Tibial artery (tissue), 4 donors: ENCODE data around the gene TNS3.
A peak's percentile ranks its signal among the peaks of the same experiment; 100 is the strongest.
"Not testable (repeated sequence)": the region's sequence is repeated elsewhere in the genome, so short reads cannot be mapped to it uniquely, and the experiment has no call there.

ENCODE experiments used
- DNase-seq, 2 donors: peaks; one replicate each; pipeline ENCODE4 v3.0.0-alpha.2; 2019
- H3K27ac ChIP-seq, 2 donors: fragments of 200-600 bp; sonication (generic) in 1 of 2; 1 replicate in 1 of 2; 2 replicates in 1 of 2; pipeline ENCODE4 v1.5.1; 2018 to 2019; ENCODE audit warnings: mild to moderate bottlenecking in 1 of 2
- H3K27me3 ChIP-seq, 2 donors: fragments of 200-600 bp; sonication (generic) in 1 of 2; one replicate each; pipeline versions ENCODE4 v1.5.1 to v1.6.0; 2016 to 2019
- H3K36me3 ChIP-seq, 3 donors: fragments of 200-600 bp; sonication (generic) in 2 of 3; one replicate each; pipeline ENCODE4 v1.5.1; 2016 to 2019; ENCODE audit warnings: mild to moderate bottlenecking in 2 of 3
- H3K4me1 ChIP-seq, 4 donors: fragments of 200-600 bp; sonication (generic) in 2 of 4; 1 replicate in 3 of 4; 2 replicates in 1 of 4; pipeline ENCODE4 v1.5.1; 2016 to 2019
- H3K4me3 ChIP-seq, 2 donors: fragments of 200-600 bp; sonication (generic) in 1 of 2; 1 replicate in 1 of 2; 2 replicates in 1 of 2; pipeline ENCODE4 v1.5.1; 2018 to 2019; ENCODE audit warnings: mild to moderate bottlenecking in 2 of 2
- H3K9me3 ChIP-seq, 3 donors: fragments of 200-600 bp; sonication (generic) in 1 of 3; one replicate each; pipeline ENCODE4 v1.5.1; 2016 to 2019
- intact Hi-C: fragments of 100-400 bp; cut with DNase I; formaldehyde crosslinking; loops from one replicate; pipeline ENCODE4 v1.15.0; 2023; ENCODE audit warnings: low total_unique reads
- TF ChIP-seq, protein P1 (sequence below), 2 experiments: fragments of 200-600 bp in 1 of 2; fragments of 450-650 bp in 1 of 2; IDR thresholded peaks; one replicate each; pipeline ENCODE4 v1.5.1; 2017 to 2019; ENCODE audit warnings: antibody characterized with exemption in 2 of 2, mild to moderate bottlenecking in 1 of 2, moderate library complexity in 1 of 2

TNS3 gene

DNA sequence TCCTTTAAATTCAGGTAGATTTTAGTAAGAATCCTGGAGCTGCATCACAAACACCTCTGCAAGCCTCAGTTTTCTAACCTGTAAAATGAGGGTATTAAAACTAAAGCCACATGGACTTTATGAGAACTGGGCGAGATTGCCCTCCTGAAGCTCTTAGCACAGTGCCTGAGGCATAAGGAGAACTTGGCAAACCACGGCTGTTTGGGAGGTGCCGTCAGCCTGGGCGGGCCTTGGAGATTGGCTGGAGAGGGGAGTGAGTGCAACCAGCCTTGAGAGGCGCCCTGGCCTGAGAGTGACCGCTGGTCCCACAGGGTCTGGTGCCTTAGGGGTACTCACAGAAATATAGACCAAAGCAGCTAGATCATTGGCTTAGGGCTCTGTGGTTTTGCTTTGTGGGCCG, 5.4 kb upstream of the TNS3 start:
- Histone ChIP-seq H3K27me3 (no peaks in the 10 kb centered on the region), H3K36me3 (no peaks in the 10 kb centered on the region), H3K4me3 (no peak overlapping the region), H3K9me3 (no peaks in the 10 kb centered on the region), H3K27ac (peak overlapping the region in 1 of 2 donors; percentile 34), H3K4me1 (peaks cover 0 to 79% (median 49%) of the 10 kb centered on the region in 4 donors)
- DNase-seq = peak in 1 of 2 donors; percentile 88
- TF ChIP-seq, protein P1, sequence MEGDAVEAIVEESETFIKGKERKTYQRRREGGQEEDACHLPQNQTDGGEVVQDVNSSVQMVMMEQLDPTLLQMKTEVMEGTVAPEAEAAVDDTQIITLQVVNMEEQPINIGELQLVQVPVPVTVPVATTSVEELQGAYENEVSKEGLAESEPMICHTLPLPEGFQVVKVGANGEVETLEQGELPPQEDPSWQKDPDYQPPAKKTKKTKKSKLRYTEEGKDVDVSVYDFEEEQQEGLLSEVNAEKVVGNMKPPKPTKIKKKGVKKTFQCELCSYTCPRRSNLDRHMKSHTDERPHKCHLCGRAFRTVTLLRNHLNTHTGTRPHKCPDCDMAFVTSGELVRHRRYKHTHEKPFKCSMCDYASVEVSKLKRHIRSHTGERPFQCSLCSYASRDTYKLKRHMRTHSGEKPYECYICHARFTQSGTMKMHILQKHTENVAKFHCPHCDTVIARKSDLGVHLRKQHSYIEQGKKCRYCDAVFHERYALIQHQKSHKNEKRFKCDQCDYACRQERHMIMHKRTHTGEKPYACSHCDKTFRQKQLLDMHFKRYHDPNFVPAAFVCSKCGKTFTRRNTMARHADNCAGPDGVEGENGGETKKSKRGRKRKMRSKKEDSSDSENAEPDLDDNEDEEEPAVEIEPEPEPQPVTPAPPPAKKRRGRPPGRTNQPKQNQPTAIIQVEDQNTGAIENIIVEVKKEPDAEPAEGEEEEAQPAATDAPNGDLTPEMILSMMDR (IDR thresholded peaks at IDR 0.05) = no peak
- intact Hi-C loops = loop anchor here (10.0 kb wide), 1 partner anchor 187 kb away; no protein-coding TSS in a partner anchor

DNA sequence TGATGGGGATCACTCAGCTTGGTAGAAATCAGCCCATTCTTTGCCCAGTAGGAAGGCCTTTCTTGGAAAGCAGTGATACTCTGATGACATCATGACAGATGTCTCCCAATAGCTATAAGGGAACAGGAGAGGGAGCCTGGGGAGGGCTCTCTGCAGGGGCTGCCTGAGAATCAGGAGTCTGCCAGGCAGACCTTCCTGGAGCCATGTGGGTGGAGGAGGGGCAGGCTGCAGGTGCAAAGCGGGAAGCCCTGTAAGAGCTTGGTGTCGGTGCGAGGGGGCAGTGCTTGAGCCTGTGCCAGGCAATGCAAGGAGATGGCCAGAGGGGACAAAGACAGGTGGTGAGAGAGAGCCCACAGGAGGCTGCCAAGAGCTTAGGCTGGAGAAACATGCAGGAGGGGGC, 5.0 kb upstream of the TNS3 start:
- H3K9me3 ChIP-seq = no peaks in the 10 kb centered on the region
- H3K4me3 ChIP-seq = no peak overlapping the region
- H3K36me3 ChIP-seq = no peaks in the 10 kb centered on the region
- no peaks in the 10 kb centered on the region for H3K27me3 ChIP-seq
- peak overlapping the region in 1 of 2 donors; percentile 34 for H3K27ac ChIP-seq
- no peak for DNase-seq
- intact Hi-C loops = loop anchor here (10.0 kb wide), 1 partner anchor 188 kb away; no protein-coding TSS in a partner anchor
- TF ChIP-seq, protein P1 (IDR thresholded peaks at IDR 0.05) = no peak
- H3K4me1 ChIP-seq = peaks cover 0 to 78% (median 46%) of the 10 kb centered on the region in 4 donors

DNA sequence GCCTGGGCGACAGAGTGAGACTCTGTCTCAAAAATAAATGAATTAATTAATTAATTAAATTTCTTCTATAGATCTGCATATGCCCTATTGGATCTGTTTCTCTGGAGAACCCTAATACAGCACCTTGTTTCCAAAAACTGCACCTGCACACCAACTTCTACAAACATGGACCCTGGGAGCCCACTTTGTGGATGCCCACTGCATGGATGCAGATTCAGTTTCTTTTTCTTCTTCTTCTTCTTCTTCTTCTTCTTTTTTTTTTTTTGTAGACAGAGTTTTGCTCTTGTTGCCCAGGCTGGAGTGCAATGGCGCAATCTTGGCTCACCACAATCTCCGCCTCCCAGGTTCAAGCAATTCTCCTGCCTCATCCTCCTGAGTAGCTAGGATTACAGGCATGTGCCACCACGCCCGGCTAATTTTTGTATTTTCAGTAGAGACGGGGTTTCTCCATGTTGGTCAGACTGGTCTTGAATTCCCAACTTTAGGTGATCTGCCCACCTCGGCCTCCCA, 4.3 kb upstream of the TNS3 start:
- not testable (repeated sequence) for H3K36me3 ChIP-seq, H3K27me3 ChIP-seq, H3K4me3 ChIP-seq, H3K9me3 ChIP-seq, DNase-seq
- peaks cover 0 to 71% (median 39%) of the 10 kb centered on the region in 4 donors for H3K4me1 ChIP-seq
- intact Hi-C loops = loop anchor here (10.0 kb wide), 1 partner anchor 189 kb away; no protein-coding TSS in a partner anchor
- peak overlapping the region in 1 of 2 donors; percentile 34 for H3K27ac ChIP-seq

DNA sequence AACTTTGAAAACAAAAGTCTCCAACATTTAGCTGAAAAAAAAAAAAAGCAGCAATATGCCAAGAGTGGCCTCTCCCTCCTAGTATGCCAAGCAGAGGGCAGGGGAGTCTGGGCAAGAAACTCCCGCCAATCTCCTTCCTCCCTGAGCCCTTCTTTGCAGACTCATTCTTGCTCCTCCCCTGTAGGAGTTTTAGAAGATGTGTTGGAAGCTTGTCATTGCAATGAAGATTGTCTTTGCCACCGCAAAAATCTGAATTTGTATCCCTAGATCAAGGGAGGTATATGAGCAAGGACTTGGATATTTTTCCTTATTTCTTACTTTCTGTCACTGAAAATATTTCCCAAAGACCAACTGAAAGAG, 2.6 kb upstream of the TNS3 start:
- Histone ChIP-seq H3K36me3 (no peaks in the 10 kb centered on the region), H3K27ac (peak overlapping the region; percentile 88 to 89), H3K27me3 (no peaks in the 10 kb centered on the region), H3K4me1 (peaks cover 0 to 77% (median 46%) of the 10 kb centered on the region in 4 donors), H3K9me3 (no peaks in the 10 kb centered on the region), H3K4me3 (no peak overlapping the region)
- intact Hi-C loops = loop anchor here (10.0 kb wide), 1 partner anchor 190 kb away; no protein-coding TSS in a partner anchor
- TF ChIP-seq, protein P1 (IDR thresholded peaks at IDR 0.05) = no peak
- no peak for DNase-seq

DNA sequence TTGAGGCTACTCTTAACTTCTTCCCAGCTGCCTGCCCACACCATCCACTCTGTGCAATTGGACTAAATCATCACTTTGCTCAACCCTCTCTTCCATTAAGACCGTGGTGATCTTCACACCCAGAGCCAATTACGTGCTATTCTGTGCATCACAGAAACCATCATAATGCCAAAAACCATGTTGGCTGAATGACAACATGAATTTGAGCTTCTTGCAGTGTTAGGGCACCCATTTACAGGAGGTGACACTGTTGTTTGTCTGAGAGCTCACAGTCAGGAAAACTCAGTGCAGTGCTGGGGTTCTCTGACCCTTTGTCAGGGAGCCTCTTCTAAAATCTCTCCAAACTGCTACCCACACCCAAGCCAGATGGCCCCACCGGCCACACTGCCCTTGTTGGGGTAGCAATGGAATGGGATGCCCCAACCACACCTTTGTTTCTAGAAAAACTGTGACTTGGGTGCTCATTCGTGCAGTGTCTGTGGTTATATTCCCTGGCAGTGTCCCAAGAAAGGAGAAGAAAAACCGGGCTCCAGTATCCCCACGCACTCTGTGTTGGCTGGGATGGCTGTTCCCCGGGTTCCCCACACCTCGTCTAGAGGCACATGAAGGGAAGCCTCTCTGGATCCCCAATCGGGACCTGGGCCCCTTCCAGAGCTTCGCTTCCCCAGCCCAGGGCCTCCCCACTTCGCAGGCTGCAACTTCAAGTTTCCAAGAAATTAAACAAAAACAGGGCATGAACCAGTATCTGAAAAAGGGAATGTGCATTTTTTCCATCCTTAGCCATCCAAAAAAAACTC, 2.0 kb upstream of the TNS3 start:
- Histone ChIP-seq H3K9me3 (no peaks in the 10 kb centered on the region), H3K4me3 (no peak overlapping the region), H3K27me3 (no peaks in the 10 kb centered on the region), H3K4me1 (peaks cover 0 to 77% (median 52%) of the 10 kb centered on the region in 4 donors), H3K36me3 (no peaks in the 10 kb centered on the region), H3K27ac (peak overlapping the region; percentile 88 to 89)
- DNase-seq = no peak
- intact Hi-C loops = loop anchor here (10.0 kb wide), 1 partner anchor 191 kb away; no protein-coding TSS in a partner anchor
- TF ChIP-seq, protein P1 (IDR thresholded peaks at IDR 0.05) = no peak
